GM19324 (cell line): ENCODE data around the gene SLC34A3.

ENCODE experiments used
- ATAC-seq: cut with Tn5 transposase; IDR thresholded peaks from one replicate; pipeline ENCODE4 v1.9.1; 2021; ENCODE audit warnings: mild to moderate bottlenecking, moderate library complexity; ENCODE audit not compliant: unreplicated experiment, low FRiP score

The SLC34A3 gene

DNA sequence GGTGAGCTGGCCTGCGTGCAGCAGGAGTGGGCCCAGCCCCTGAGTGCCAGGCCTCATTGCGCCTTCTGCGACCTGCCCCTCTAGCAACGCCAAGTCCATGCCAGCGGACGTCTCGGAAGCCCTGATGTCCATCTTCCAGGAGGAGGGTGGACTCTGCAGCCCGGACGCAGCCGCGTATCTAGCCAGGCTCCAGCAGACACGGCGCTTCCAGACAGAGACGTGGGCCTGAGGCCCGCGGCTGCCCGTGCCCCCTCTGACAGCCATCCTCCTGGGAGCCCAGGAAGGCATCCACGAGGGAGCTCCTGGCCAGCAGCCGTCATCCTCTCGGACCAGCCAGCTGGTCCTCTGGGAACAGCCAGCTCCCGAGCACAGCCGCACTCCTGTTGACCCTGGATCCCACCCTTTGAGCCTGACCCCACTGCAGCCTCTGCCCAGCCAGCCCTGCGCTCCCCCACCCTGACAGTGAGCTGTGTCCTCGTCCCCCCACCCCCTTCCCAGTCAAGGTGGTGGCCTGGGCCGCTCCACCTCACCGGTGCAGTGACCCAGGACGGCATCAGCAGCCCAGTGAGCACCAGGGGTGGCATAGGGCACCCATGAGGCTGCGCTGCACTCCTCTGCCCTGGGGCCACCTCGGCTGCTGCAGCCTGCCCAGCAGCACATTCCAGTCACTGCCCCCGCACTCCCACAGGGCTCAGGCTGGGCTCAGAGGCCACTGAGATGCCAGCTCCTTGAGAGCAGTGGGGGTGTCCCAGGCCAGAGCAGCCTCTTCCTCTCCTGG lies 14.3 kb upstream of the SLC34A3 start:
- ATAC-seq: no peak

DNA sequence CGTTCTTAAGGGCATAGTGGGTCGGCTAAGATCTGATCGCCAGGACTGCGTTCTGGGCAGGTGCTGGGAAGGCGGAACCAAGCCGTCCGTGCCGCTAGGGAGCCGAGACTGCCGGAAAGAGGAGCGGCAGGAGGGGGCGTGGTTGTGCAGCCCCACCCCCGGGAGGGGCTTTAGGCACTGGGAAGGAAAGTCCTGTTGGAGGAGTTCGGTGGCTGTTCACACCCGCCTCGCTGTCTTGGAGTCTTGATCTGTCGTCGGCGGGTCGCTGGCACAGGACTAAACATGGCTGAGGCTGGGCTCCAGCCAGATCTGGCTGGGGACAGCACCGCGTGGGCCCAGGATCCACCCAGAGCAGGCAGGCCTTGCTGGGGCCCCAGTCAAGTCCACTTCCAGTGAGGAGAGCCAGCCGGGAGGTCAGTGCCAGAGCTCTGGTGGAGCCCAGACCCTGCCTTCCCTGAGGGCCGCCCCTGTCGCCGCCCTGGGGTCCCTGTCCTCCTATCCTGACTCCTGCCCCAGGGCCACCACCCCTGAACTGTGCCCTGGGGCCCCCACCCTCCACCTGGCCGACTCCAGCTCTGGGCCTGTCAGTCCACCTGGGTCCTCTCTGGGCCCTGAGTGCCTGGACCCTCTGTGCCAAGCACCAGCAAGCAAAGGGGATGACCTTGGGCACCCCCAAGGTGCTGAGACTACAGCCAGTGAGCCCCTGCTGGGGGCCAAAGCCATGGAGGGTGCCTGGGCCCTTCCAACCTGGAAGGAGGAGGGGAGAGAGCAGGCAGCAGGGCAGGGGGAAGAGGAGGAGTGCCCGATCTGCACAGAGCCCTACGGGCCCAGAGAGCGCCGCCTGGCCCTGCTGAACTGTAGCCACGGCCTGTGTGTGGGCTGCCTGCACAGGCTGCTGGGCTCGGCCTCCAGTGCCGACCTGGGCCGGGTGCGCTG lies 13.2 kb upstream of the SLC34A3 start:
- no peak for ATAC-seq

DNA sequence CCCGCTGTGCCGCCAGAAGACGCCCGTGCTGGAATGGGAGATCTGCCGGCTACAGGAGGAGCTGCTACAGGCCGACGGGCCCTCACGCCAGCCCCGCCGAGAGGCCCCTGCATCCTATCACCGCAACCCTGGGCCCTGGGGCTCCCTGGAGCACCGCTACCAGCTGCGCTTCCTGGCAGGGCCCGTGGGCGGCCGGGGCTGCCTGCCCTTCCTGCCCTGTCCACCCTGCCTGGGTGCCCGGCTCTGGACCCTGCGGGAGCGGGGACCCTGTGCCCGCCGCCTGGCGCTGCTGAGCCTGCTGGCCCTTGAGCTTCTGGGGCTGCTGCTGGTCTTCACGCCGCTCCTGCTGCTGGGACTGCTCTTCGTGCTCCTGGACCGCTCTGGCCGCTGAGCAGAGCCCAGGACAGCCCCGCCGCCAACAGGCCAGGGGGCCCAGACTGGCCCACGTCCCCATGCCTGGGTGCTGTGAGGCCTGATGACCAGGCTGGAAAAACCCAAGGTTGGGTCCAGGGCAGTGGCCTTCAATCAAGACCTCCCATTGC lies 12.4 kb upstream of the SLC34A3 start:
- no peak for ATAC-seq

DNA sequence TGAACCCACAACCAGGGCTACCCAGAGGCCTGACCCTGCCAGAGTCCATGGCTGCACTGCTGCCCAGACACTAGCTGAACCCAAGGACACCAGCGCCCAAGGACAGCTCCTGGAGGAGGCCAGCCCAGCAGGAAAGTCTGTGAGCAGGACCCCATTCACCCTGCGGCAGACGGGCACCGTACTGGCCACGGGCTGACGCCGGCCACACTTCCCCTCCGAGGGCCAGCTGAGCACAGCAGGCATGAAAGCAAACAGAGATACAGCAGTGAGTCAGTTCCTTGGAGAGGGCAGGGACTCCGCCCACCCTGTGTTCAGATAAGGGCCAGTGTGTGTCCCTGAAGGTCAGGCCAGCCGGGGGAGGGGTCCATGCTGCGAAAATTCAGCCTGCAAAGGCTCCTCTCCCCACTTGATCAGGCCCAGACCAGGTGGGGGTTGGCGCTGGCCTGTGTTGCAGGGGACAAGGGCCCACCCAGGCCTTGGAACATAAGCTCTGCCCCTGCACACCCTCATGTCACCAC lies 11.9 kb upstream of the SLC34A3 start:
- ATAC-seq: no peak

DNA sequence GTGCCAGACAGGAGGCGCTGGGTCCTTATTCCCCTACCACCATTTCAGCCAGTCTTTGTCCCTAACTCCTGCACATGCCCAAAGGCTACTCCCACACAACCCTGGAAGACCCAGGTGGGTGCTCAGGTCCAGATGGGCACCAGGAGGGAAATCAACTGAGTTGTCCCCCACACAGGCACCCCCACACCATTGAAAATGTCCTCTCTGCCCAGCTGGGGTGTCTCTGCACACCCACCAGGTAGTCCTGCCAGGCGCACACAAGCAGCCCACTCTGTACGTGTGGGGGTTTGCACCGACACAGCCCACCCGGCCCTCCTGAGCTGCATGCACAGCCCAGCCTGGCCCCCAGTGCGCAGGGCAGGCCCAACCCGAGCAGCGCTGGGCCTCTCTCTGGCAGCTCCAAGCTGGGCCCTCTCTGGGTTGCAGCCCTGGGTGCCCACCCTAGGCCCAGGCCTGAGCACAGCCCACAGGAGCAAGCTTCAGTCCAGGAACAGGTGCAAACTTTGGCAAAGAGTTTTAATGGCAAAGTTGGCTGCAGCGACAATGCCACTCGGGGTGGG lies 10.9 kb upstream of the SLC34A3 start:
- ATAC-seq: no peak

DNA sequence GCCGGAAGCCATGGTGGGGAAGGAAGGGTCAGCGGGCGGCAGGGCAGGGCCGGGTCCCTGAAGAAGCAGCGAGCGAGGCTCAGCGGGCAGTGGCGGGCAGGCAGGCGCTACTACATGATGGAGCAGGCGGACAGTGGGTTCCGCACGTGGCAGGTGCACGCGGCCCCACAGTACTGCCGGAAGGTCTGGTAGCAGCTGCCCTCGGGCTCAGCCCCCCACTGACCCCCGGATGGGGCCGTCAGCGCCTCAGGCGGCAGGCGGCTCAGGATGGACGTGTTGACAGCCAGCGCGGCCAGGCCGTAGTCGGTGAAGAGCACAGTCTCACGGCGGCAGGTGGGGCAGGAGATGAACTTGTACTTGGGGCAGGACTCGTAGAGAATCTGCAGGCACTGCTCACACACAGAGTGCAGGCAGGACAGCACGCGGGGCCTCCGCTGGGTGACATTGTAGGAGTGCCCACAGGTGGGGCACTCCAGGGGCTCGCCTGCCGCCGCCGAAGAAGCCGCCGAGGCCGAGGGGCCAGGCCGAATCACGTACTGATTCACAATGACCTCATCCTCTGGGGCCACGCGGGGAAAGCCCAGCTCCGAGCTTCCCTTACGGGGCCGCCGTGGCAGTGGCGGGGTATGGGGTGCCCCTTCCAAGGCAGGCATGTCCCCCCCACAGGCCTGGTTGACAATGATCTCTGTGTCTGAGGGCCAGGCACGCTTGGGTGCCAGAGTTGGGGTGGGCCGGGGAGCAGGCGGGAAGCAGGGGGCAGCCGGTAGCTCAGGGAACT lies 10.2 kb upstream of the SLC34A3 start:
- ATAC-seq: no peak

DNA sequence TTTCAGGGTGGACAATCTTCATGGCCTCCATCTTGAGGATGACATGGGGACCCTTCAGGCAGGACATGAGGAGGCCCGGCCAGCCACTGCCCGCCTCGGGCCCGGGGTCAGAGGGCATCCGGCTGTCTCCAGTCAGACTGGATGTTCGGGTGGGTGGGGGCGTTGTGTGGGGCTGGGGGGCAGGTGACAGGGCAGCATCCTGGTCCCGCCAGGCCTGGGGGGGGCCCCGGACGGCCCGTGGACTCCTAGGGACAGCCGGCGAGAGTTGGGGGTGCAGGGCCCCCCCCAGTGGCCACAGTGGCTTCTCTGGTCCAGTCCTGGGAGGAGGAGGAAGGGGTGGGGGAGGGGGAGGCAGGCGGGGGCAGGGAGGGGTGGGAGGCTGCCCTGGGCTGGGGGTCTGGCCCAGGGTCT lies 9.6 kb upstream of the SLC34A3 start:
- no peak for ATAC-seq

DNA sequence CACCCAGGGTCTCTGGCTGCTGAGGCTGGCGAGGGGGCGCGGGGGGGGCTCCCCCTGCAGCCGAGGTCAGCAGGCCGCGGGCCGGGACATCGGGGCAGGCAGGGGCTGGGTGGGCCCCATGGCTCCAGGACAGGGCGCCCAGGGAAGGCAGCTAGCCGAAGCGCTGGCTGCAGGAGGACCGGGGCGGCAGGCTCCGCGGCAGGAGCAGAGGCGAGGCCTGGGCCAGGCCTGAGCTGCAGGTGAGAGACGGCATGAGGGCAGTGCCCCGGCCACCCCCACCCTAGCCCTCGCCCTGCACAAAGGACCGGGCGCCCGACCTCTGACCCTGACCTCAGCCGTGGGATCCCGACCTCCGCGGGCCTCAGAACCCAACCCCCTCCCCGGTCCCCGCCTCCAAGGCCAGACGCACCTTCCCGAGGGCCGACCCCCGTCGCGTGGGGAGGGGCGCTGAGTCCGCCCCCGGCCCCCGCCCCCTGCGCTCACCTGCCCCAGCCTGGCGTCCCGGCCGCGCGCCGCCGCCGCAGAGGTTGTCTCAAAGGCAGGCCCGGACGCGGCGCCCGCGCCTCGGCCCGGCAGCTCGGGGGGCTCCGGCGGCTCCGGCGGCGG lies 9.1 kb upstream of the SLC34A3 start:
- no peak for ATAC-seq

DNA sequence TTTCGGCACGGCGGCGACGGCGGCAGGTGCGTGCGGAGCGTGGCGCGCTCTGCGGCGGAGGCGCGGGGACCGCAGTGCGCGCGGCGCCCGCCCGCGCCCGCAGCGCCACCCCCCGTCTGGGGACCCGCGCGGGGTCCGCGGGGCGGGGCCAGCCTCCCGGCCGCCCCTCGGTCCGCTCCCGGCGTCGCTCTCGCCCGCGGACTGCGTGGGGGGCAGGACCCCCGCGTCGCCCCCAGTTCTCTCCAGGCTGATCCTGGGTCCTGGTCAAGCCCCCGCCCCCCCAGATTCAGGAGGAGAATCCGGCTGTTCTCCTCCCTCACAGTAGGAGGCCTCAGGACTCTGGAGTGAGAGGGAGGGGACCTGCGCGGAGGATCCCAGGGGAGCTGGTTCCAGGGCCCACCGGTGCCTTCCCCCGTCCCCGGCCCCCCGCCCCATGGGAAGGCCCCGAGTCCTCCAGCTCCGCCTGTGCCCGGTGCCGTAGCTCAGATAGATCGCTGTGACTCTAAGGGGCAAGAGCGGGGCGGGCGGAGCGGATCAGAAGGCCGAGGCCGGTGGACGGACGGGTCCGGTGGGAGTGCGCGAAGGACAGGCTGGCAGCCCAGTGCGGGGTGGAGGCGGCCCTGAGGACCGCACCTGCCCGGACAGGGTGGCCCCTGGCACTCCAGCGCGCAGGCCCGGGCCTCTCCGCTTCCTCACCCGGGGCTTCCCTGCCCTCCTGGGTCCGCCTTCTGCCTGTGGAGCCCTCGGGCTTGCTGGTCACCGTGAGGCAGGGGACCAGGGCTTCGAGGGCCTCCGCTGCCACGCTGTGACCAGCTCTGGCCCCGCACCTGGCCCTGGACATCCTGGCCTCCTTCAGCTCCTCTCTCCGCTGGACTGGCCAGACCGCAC lies 8.3 kb upstream of the SLC34A3 start, which contains the start of gene RNF208:
Gene RNF208 (minus strand): TSS at position 51 of the 888 bp plus-strand sequence. CDS start 1,028 bp downstream, outside the sequence.
- ATAC-seq: no peak

DNA sequence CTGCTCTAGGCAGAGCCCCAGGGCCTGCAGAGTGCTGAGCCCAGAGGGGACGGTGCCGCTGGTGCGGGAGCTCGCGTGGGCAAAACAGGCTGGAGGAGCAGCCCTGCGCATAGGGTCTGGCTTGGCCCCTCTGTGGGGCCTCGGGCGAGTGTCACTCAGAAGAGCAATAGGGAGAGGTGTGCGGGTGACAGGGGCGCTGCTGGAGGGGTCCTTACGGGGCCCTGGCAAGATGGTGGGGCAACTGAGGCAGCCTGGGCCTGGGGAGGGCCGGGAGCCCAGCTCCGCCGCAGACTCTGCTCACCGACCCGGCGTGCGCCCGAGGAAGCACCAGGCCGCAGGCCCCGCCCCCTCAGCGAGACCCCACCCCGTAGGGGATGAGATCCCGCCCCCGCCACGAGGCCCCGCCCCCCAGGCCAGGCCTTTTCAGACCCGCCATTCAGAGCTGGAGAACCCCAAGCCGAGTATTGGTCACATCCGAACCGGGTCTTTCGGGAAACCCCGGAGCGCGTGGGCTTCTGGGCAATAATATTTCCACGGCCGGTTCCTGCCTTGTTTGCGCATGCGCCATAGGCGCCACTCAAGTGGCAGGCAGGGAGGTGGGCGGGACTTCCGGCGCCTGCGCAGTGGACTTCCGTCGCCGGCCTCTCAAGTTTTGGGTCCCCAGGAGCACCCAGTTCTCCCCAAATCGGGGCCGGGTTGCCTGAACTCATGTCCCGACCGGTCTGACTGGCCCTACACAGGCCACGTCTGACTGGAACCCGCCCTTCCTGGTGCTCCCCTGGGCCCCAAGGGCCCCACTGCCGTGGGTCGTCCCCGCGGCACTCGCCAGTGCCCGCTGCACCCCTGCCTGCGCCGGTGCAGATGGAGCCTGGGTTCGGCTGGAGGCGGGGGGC lies 7.4 kb upstream of the SLC34A3 start:
- ATAC-seq: peak; percentile 78

DNA sequence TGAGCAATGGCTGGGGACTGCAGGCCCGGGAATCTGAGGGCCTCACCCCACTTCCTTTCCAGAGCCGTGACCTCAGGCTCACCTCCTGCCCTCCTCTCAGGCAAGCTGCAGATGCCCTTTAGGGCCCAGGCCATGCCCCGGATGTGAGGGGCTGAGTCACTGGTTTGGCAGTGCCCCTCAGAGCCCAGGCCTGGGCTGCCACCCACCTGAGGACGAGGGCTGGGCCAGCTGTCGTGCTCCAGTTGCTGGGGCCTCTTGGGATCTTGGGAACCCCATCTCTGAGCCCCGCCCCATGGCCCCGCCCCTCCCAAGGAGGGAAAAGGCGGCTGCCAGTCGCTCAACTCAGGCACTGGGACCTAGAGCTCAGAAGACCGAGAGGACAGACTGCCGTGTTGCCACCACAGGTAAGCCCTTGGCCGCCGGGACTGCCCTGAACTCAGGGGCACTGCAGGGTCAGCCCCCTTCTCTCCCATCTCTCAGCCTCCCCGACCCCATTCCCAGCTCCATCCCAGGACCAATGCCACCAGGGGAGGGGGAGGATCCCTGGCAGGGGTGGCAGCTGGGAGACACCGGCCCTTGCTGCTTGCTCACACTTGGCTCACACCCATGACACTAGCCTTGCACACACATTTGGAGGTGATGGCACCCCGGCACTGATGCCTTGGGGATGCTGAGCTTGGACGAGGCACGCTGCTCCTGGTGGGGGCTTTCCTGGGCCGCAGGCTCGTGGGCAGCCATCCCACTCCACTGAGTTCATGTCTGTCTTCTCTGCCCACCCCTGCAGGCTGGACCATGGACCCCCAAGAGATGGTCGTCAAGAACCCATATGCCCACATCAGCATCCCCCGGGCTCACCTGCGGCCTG lies 5.6 kb upstream of the SLC34A3 start, which contains the start of gene CYSRT1:
Gene CYSRT1 (plus strand): TSS at position 345 of the 865 bp plus-strand sequence. CDS start 448 bp downstream, at position 793.
- no peak for ATAC-seq

DNA sequence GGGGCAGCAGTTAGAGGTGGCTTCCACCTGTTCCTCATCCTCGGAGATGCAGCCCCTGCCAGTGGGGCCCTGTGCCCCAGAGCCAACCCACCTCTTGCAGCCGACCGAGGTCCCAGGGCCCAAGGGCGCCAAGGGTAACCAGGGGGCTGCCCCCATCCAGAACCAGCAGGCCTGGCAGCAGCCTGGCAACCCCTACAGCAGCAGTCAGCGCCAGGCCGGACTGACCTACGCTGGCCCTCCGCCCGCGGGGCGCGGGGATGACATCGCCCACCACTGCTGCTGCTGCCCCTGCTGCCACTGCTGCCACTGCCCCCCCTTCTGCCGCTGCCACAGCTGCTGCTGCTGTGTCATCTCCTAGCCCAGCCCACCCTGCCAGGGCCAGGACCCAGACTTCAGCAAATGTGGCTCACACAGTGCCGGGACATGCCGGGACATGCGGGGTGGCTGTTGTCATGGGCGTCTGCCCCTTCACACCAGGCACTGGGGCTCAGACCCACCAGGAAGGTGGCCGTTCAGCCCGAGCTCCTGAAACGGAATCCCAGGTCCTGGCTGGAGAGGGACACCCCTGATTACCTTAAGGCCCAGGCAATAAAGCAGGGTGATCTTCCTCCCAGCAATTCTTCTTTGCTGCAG lies 4.9 kb upstream of the SLC34A3 start:
- ATAC-seq: no peak

DNA sequence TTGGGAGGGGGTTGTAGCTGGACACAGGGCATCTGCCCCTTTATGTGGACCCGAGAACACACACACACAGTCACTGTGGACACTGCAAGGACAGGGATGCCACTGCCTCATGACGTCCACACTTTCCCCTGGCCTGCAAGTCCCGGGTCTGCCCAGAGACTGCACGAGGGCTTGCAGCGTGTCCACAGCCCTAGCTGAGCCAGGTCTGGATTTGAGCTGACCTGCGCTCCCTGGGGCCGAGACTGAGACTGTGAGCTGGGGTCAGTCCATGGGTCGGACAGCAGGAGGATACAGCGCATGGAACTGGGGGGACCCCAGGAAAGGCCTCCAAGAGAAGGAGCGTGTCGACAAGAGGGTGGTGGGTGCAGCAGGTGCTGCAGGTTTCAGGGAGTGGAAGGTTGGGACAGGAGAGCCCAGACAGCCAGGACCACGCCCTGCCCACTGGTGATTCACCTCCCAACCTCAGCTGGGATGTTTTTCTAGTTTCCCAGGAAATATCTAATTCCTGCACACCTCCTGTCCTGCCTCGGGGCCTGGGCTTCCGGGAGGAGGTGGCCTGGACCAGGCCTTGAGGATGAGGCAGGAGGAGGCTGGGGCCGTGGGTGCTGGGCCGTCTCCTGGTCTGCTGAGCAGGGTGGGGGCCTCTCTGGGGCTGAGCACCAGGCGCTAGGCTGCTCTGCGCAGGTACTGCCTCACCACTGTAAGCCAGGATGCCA lies 4.2 kb upstream of the SLC34A3 start:
- ATAC-seq: no peak

DNA sequence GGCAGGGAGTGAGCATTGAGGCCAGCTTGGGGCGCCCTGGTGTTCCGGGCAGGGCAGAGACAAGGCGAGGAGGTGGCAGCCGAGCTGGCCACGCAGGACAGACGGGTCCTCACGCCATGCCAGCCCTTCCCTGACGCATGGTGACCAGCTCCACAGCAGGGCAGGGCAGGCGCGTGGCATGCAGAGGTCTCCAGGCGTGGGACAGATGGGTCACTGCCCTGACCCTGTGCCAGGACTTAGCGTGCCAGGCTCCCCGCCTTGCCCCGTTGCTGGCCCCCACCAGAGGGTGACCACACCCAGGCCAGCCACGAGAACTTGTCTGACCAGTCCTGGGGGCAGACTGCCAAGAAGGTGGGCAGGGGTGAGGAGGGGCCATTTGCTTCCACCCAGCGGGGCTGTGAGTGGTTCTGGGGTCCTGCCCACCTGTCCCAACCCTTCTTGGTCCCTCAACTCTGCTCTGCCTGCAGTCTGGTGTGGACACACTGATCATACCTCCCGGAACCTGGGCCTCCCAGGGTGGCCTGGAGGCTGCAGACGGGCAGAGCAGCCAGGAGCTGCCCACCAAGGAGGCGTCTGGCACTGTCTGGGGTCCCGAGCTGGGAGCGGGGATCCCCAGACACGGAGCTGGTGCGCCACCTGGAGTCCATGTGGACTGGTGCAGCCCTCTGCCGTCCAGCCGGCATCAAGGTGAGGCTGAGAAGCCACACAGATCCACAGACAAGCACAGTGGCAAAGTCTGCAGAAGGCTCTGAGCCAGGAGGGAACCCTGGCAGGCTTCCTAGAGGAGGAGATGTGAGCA lies 3.4 kb upstream of the SLC34A3 start, which contains the start of gene RNF224:
Gene RNF224 (plus strand): TSS at position 449 of the 799 bp plus-strand sequence. CDS start 834 bp downstream, outside the sequence.
- ATAC-seq: no peak
